ENCODE measurements around the gene ULBP1. TPM values are rescaled to one million over a fixed set of nuclear protein-coding genes. Genes with fewer than 3 reads are reported as not detected.

Gene ULBP1
- total and polyA plus RNA-seq, 12 donors, result 0.07 to 0.46 (median 0.23) TPM

GRCh38 chr6:149938571-149939355, 25.0 kb upstream of the ULBP1 start:
- 2% methylated on average over 58 of the region's 58 CpGs for WGBS, 2 donors
- no peaks in the 10 kb centered on the region for H3K9me3 ChIP-seq
- H3K36me3 ChIP-seq, result no peaks in the 10 kb centered on the region
- peak overlapping the region; percentile 4 to 62 (median 46) for H3K4me3 ChIP-seq
- intact Hi-C loops (cut with DNase I), result loop anchor here in 3 of 10 donors (5.0 to 10.0 kb wide), 2 partner anchors 69 to 396 kb away; no protein-coding TSS in a partner anchor
- peaks cover 5 to 31% (median 24%) of the 10 kb centered on the region in 9 donors for H3K4me1 ChIP-seq
- ATAC-seq, result no peak
- no peak overlapping the region for H3K27ac ChIP-seq
- peaks cover 16 to 88% (median 74%) of the 10 kb centered on the region in 7 donors for H3K27me3 ChIP-seq
- no peak for DNase-seq
- TF ChIP-seq CTCF (IDR thresholded peaks at IDR 0.05), result no peak

- Histone ChIP-seq H3K4me1 (peaks cover 5 to 31% (median 24%) of the 10 kb centered on the region in 9 donors), H3K4me3 (no peak overlapping the region), H3K27me3 (peaks cover 16 to 83% (median 70%) of the 10 kb centered on the region in 7 donors), H3K27ac (no peak overlapping the region), H3K9me3 (no peaks in the 10 kb centered on the region), H3K36me3 (no peaks in the 10 kb centered on the region)
- ATAC-seq (no peak), DNase-seq (no peak)
- TF ChIP-seq CTCF (IDR thresholded peaks at IDR 0.05), result no peak
- 19 to 31% methylated on average over 5 of the region's 5 CpGs for WGBS, 2 donors
- intact Hi-C loops (cut with DNase I), result loop anchor here in 3 of 10 donors (5.0 to 10.0 kb wide), 2 partner anchors 68 to 395 kb away; no protein-coding TSS in a partner anchor
Observed at GRCh38 chr6:149939356-149939648, 24.4 kb upstream of the ULBP1 start.

GRCh38 chr6:149939909-149940671, 23.7 kb upstream of the ULBP1 start:
- Histone ChIP-seq H3K36me3 (no peaks in the 10 kb centered on the region), H3K27me3 (peaks cover 16 to 75% (median 62%) of the 10 kb centered on the region in 7 donors), H3K9me3 (no peaks in the 10 kb centered on the region), H3K4me3 (no peak overlapping the region), H3K27ac (no peak overlapping the region), H3K4me1 (peaks cover 5 to 31% (median 24%) of the 10 kb centered on the region in 9 donors)
- intact Hi-C loops (cut with DNase I), result loop anchor here in 3 of 10 donors (5.0 to 10.0 kb wide), 2 partner anchors 67 to 395 kb away; no protein-coding TSS in a partner anchor
- 18 to 21% methylated on average over 6 of the region's 6 CpGs for WGBS, 2 donors
- TF ChIP-seq CTCF (IDR thresholded peaks at IDR 0.05), result no peak
- ATAC-seq (no peak), DNase-seq (no peak)

GRCh38 chr6:149940672-149940982, 23.1 kb upstream of the ULBP1 start:
- no peak for DNase-seq
- Histone ChIP-seq H3K27ac (no peak overlapping the region), H3K27me3 (peaks cover 16 to 69% (median 56%) of the 10 kb centered on the region in 7 donors), H3K9me3 (no peaks in the 10 kb centered on the region), H3K4me3 (no peak overlapping the region), H3K4me1 (peaks cover 5 to 31% (median 24%) of the 10 kb centered on the region in 9 donors), H3K36me3 (no peaks in the 10 kb centered on the region)
- intact Hi-C loops (cut with DNase I), result no loop called here
- WGBS, 2 donors, result 34 to 41% methylated on average over 6 of the region's 6 CpGs
- no peak for TF ChIP-seq CTCF (IDR thresholded peaks at IDR 0.05)
- no peak for ATAC-seq

Measured in heart right ventricle (tissue), 16 donors.